Inferior parietal cortex (tissue), 1 donor: ENCODE results near the gene SHLD1.
A peak's percentile ranks its signal among the peaks of the same experiment; 100 is the strongest.
"Not testable (repeated sequence)": the region's sequence is repeated elsewhere in the genome, so short reads cannot be mapped to it uniquely, and the experiment has no call there.

Experiments
- DNase-seq: peaks from one replicate; pipeline ENCODE4 v3.0.0-alpha.2; 2016; ENCODE audit errors: extremely low spot score

SHLD1 gene

GRCh38 chr20:5749952-5750779 lies at the start of gene SHLD1:
TSS of gene SHLD1 (plus strand) at chr20:5750401. CDS start at chr20:5772866, 22,465 bp downstream.
- peak; percentile 92 for DNase-seq

GRCh38 chr20:5702339-5702738 lies 47.9 kb upstream of the SHLD1 start:
- not testable (repeated sequence) for DNase-seq

GRCh38 chr20:5703681-5704101 lies 46.5 kb upstream of the SHLD1 start:
- DNase-seq, result no peak

GRCh38 chr20:5705827-5706226 lies 44.4 kb upstream of the SHLD1 start:
- no peak for DNase-seq

- DNase-seq, result no peak
Observed at GRCh38 chr20:5706797-5707196, 43.4 kb upstream of the SHLD1 start.

- no peak for DNase-seq
Observed at GRCh38 chr20:5710551-5710950, 39.6 kb upstream of the SHLD1 start.

GRCh38 chr20:5714261-5715041 lies 35.8 kb upstream of the SHLD1 start:
- DNase-seq, result no peak

GRCh38 chr20:5715071-5715841 lies 34.9 kb upstream of the SHLD1 start:
- no peak for DNase-seq

- no peak for DNase-seq
Observed at GRCh38 chr20:5716953-5717352, 33.2 kb upstream of the SHLD1 start.

GRCh38 chr20:5718896-5719595 lies 31.2 kb upstream of the SHLD1 start:
- DNase-seq, result no peak

GRCh38 chr20:5719861-5720403 lies 30.3 kb upstream of the SHLD1 start:
- DNase-seq, result no peak

GRCh38 chr20:5720696-5721095 lies 29.5 kb upstream of the SHLD1 start:
- DNase-seq, result no peak

- not testable (repeated sequence) for DNase-seq
Observed at GRCh38 chr20:5721356-5721755, 28.8 kb upstream of the SHLD1 start.

GRCh38 chr20:5722927-5723326 lies 27.3 kb upstream of the SHLD1 start:
- no peak for DNase-seq

- DNase-seq, result not testable (repeated sequence)
Observed at GRCh38 chr20:5725183-5725463, 25.1 kb upstream of the SHLD1 start.

GRCh38 chr20:5727018-5727515 lies 23.1 kb upstream of the SHLD1 start:
- no peak for DNase-seq

GRCh38 chr20:5729348-5729747 lies 20.9 kb upstream of the SHLD1 start:
- DNase-seq, result no peak

- DNase-seq, result no peak
Observed at GRCh38 chr20:5730131-5730530, 20.1 kb upstream of the SHLD1 start.

- peak; percentile 34 for DNase-seq
Observed at GRCh38 chr20:5731753-5732366, 18.3 kb upstream of the SHLD1 start.

- no peak for DNase-seq
Observed at GRCh38 chr20:5734602-5735001, 15.6 kb upstream of the SHLD1 start.
